Measurements from ENCODE around the gene PLXNB2.

DNA sequence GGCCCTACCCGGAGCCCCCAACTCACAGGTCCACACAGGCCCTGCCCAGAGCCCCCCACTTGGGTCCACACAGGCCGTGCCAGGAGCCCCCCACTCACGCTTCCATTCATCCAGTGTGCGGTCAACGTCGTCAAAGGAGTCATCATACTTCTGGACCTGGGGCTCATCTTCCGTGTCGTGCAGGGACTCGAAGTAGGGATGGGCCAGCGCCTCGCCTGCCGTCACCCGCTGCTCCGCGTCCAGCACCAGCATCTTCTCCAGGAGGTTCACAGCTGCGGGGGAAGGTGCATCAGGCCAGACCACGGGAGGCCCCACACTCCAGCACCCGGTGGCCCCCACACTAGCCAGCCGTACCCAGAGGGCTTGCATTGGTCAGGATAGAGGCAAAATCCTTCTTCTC, 52.3 kb downstream of the PLXNB2 start:
- TF ChIP-seq EZH2 (IDR thresholded peaks at IDR 0.05; ENCODE audit: insufficient read depth, poor library complexity, severe bottlenecking): no peak
- TF ChIP-seq EZH2phosphoT487 (IDR thresholded peaks at IDR 0.05; ENCODE audit: insufficient read depth, low read depth): no peak
